CD4-positive, alpha-beta memory T cell (primary cell): ENCODE data around the gene CRTC3. TPM values are rescaled to one million over a fixed set of nuclear protein-coding genes. Genes with fewer than 3 reads are reported as not detected.

ENCODE experiments used
- CTCF ChIA-PET: fragments of 350-600 bp; sonication (Branson Sonifier 250); formaldehyde crosslinking; loops from one replicate; lab custom pipeline; 2021; ENCODE audit warnings: inconsistent platforms; ENCODE audit not compliant: partially characterized antibody; lab: Charles Lee
- POLR2A ChIA-PET: fragments of 350-600 bp; sonication (Branson Sonifier 250); formaldehyde crosslinking; loops from one replicate; lab custom pipeline; 2021; ENCODE audit not compliant: partially characterized antibody; lab: Charles Lee
- DNase-seq, 5 donors: peaks; one replicate each; pipeline versions ENCODE4 v3.0.0 to v3.0.0-alpha.2; 2020 to 2022; ENCODE audit warnings: mixed read lengths in 1 of 5
- H3K27ac ChIP-seq: one replicate; pipeline ENCODE4 v1.7.0; 2013; ENCODE audit warnings: low read depth, low read length
- H3K27me3 ChIP-seq: 2 replicates; pipeline ENCODE4 v1.7.0; 2013; ENCODE audit warnings: mild to moderate bottlenecking, low read length, moderate library complexity; ENCODE audit not compliant: insufficient read depth
- H3K36me3 ChIP-seq: 2 replicates; pipeline ENCODE4 v1.7.0; 2013; ENCODE audit warnings: mild to moderate bottlenecking, low read length, moderate library complexity; ENCODE audit not compliant: insufficient read depth
- H3K4me1 ChIP-seq: 2 replicates; pipeline ENCODE4 v1.7.0; 2013; ENCODE audit warnings: mild to moderate bottlenecking, low read length, moderate library complexity; ENCODE audit not compliant: insufficient read depth
- H3K4me3 ChIP-seq, 2 donors: one replicate each; pipeline ENCODE4 v1.7.0; 2013; ENCODE audit warnings: low read length in 2 of 2, mild to moderate bottlenecking in 1 of 2
- H3K9me3 ChIP-seq, 2 donors: one replicate each; pipeline ENCODE4 v1.7.0; 2013; ENCODE audit warnings: low read length in 2 of 2, control low read depth in 1 of 2; ENCODE audit not compliant: control insufficient read depth in 1 of 2
- H3K27ac Mint-ChIP-seq, 7 donors: one replicate each; pipeline ENCODE4 v1.8.0; 2020 to 2021; ENCODE audit warnings: mixed read lengths in 7 of 7, mild to moderate bottlenecking in 6 of 7, inconsistent platforms in 3 of 7, moderate library complexity in 3 of 7
- H3K27me3 Mint-ChIP-seq, 2 donors: one replicate each; pipeline ENCODE4 v1.8.0; 2020 to 2021; ENCODE audit warnings: mixed read lengths in 2 of 2
- H3K36me3 Mint-ChIP-seq, 2 donors: one replicate each; pipeline ENCODE4 v1.8.0; 2020 to 2021; ENCODE audit warnings: mixed read lengths in 2 of 2, inconsistent platforms in 1 of 2, mild to moderate bottlenecking in 1 of 2
- H3K4me1 Mint-ChIP-seq, 4 donors: one replicate each; pipeline ENCODE4 v1.8.0; 2020 to 2021; ENCODE audit warnings: mixed read lengths in 4 of 4, mild to moderate bottlenecking in 1 of 4
- H3K4me3 Mint-ChIP-seq, 8 donors: one replicate each; pipeline ENCODE4 v1.8.0; 2020 to 2021; ENCODE audit warnings: mixed read lengths in 8 of 8, mild to moderate bottlenecking in 7 of 8, moderate library complexity in 6 of 8, inconsistent platforms in 3 of 8
- H3K9me3 Mint-ChIP-seq, 8 donors: one replicate each; pipeline ENCODE4 v1.8.0; 2020 to 2021; ENCODE audit warnings: mixed read lengths in 8 of 8, mild to moderate bottlenecking in 5 of 8, inconsistent platforms in 3 of 8, moderate library complexity in 1 of 8
- intact Hi-C: fragments of 100-400 bp; cut with micrococcal nuclease; formaldehyde crosslinking; loops from one replicate; pipeline ENCODE4 v1.15.1; 2023
- polyA plus RNA-seq, 2 donors: library from polyadenylated mRNA; unstranded; fragments of 300-500 nt; fragmentation: Illumina TruSeq; gene quantifications; one replicate each; pipeline ENCODE4 v1.2.3, GENCODE V29; 2021
- total RNA-seq, 2 experiments: library from RNA; stranded (reverse); gene quantifications; one replicate each; pipeline ENCODE4 v1.2.3, GENCODE V29; 2021

CRTC3 gene
- total and polyA plus RNA-seq, 4 experiments from 2014 or later: 14.5 to 75.5 (median 56.3) TPM

DNA sequence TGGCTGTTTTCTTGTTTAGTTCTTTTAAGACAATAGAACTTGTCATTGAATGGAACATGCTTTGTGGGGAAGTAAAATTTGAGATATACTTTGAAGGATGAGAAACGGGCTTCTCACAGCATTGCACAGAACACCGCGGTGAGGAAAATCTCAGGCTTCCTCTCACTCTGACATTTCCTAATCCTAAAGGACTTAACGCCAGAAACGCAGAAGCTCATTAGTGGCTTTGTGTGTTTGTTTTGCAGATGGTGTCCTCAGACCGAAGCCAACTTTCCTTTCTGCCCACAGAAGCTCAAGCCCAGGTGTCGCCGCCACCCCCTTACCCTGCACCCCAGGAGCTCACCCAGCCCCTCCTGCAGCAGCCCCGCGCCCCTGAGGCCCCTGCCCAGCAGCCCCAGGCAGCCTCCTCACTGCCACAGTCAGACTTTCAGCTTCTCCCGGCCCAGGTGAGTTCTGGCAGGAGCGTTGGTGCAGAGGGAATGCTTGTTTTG lies 108.5 kb downstream of the CRTC3 start:
- intact Hi-C loops: no loop called here
- H3K27ac Mint-ChIP-seq: peak overlapping the region in 2 of 7 donors; percentile 68 to 87
- POLR2A ChIA-PET: no interaction called here
- H3K36me3 Mint-ChIP-seq: peaks cover 43 to 57% of the 10 kb centered on the region in 2 donors
- no peaks in the 10 kb centered on the region for H3K27me3 Mint-ChIP-seq
- CTCF ChIA-PET: interaction anchor here (0.5 to 0.9 kb wide), 2 partner anchors 248 to 322 kb away, joined by 3 to 4 read pairs; no protein-coding TSS in a partner anchor
- Histone ChIP-seq H3K4me1 (no peaks in the 10 kb centered on the region), H3K27me3 (no peaks in the 10 kb centered on the region), H3K4me3 (no peak overlapping the region), H3K9me3 (no peaks in the 10 kb centered on the region), H3K27ac (no peak overlapping the region), H3K36me3 (peaks cover 45% of the 10 kb centered on the region)
- H3K4me1 Mint-ChIP-seq: no peaks in the 10 kb centered on the region
- no peak for DNase-seq
- no peak overlapping the region for H3K4me3 Mint-ChIP-seq
- peaks cover 0 to 2% (median 0%) of the 10 kb centered on the region in 8 donors for H3K9me3 Mint-ChIP-seq

DNA sequence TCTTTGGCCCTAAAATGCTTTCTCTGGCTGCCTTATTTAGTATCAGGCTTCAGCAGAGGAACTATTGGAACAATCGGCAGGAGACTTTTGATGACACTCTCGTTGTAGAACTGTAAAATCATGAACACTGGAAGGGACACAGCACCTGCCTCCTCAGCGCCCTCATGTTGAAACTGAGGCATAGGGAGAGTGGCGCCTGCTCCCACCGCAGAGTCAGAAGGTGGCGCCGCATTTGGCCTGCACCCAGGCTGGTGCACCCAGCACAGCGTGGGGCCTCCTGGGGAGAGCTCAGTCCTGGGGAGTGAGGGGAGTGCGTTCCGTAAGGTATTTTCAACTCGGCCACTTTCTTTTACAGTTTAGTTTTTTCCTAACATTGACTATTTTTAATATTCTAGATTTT lies 109.2 kb downstream of the CRTC3 start:
- no peaks in the 10 kb centered on the region for H3K4me1 ChIP-seq
- H3K27me3 ChIP-seq: no peaks in the 10 kb centered on the region
- H3K4me1 Mint-ChIP-seq: no peaks in the 10 kb centered on the region
- no peaks in the 10 kb centered on the region for H3K27me3 Mint-ChIP-seq
- H3K9me3 ChIP-seq: no peaks in the 10 kb centered on the region
- H3K9me3 Mint-ChIP-seq: peaks cover 0 to 2% (median 0%) of the 10 kb centered on the region in 8 donors
- no peak overlapping the region for H3K4me3 ChIP-seq
- no peak overlapping the region for H3K27ac ChIP-seq
- H3K36me3 ChIP-seq: peaks cover 43% of the 10 kb centered on the region
- H3K4me3 Mint-ChIP-seq: no peak overlapping the region
- intact Hi-C loops: no loop called here
- POLR2A ChIA-PET: no interaction called here
- CTCF ChIA-PET: interaction anchor here (0.5 kb wide), 1 partner anchor 323 kb away, joined by 3 read pairs; no protein-coding TSS in a partner anchor
- H3K27ac Mint-ChIP-seq: peak overlapping the region in 2 of 7 donors; percentile 29 to 61
- H3K36me3 Mint-ChIP-seq: peaks cover 43 to 56% of the 10 kb centered on the region in 2 donors
- DNase-seq: no peak

DNA sequence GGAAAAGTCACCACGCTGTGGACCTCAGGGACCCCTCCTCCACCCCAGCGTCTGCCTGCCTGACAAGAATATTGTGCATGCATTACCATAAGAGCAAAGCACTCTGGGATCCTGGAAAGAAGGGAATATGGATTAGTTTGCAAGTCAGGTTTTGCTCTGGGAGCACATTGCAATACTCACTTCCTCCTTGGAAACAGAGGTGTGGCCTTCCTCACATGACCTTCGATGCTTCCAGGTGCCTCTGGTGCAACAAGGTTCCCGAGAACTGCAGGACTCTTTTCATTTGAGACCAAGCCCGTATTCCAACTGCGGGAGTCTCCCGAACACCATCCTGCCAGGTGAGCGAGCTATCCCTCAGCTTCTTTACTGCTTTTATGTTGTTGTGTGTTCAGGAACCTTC lies 111.1 kb downstream of the CRTC3 start:
- POLR2A ChIA-PET: no interaction called here
- Mint-ChIP-seq H3K9me3 (peaks cover 0 to 2% (median 0%) of the 10 kb centered on the region in 8 donors), H3K27ac (no peak overlapping the region), H3K27me3 (no peaks in the 10 kb centered on the region), H3K36me3 (peaks cover 33 to 55% of the 10 kb centered on the region in 2 donors), H3K4me1 (peaks cover 0 to 2% (median 1%) of the 10 kb centered on the region in 4 donors), H3K4me3 (no peak overlapping the region)
- DNase-seq: no peak
- Histone ChIP-seq H3K36me3 (peaks cover 38% of the 10 kb centered on the region), H3K27me3 (no peaks in the 10 kb centered on the region), H3K27ac (no peak overlapping the region), H3K9me3 (no peaks in the 10 kb centered on the region), H3K4me3 (no peak overlapping the region), H3K4me1 (no peaks in the 10 kb centered on the region)
- CTCF ChIA-PET: no interaction called here
- intact Hi-C loops: no loop called here

DNA sequence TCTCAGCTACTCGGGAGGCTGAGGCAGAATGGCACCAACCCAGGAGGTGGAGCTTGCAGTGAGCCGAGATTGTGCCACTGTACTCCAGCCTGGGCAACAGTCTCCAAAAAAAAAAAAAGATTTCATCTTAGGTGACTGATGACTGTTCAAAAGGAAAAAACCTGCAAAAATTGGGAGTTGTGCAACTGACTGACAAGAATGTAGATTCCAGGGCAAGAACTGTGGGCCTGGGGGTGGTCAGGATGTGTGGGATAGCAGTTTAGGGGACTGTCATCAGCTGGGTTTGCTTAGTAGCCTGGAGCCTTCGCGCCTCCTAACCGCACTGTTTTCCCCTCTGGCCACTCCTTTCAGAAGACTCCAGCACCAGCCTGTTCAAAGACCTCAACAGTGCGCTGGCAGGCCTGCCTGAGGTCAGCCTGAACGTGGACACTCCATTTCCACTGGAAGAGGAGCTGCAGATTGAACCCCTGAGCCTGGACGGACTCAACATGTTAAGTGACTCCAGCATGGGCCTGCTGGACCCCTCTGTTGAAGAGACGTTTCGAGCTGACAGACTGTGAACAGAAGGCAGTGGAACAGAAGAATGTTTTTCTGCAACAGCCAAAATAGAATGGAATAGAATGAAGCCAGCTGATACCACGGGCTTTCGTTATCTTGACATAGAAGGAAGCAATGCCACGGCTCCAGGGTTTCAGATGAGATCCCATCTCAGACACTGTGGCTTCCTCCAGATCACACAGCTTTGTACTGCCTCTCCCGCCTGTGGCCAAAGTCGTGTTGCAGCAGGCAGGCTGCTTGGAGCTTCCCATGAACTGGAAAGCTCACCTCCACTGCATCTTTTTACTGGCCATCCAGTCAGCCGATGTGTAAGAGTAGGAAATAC lies 112.1 kb downstream of the CRTC3 start:
- ChIA-PET POLR2A (interaction anchor here (0.6 kb wide), 1 partner anchor 23 kb away, joined by 6 read pairs; no protein-coding TSS in a partner anchor), CTCF (interaction anchor here (1.0 to 2.1 kb wide), 2 partner anchors 53 to 244 kb away, joined by 3 to 14 read pairs; no protein-coding TSS in a partner anchor)
- peaks cover 0 to 4% (median 0%) of the 10 kb centered on the region in 8 donors for H3K9me3 Mint-ChIP-seq
- H3K27ac Mint-ChIP-seq: no peak overlapping the region
- Histone ChIP-seq H3K27ac (no peak overlapping the region), H3K27me3 (no peaks in the 10 kb centered on the region), H3K9me3 (no peaks in the 10 kb centered on the region), H3K36me3 (peaks cover 38% of the 10 kb centered on the region), H3K4me1 (no peaks in the 10 kb centered on the region), H3K4me3 (no peak overlapping the region)
- H3K4me3 Mint-ChIP-seq: no peak overlapping the region
- no peak for DNase-seq
- no peaks in the 10 kb centered on the region for H3K27me3 Mint-ChIP-seq
- peaks cover 33 to 58% of the 10 kb centered on the region in 2 donors for H3K36me3 Mint-ChIP-seq
- H3K4me1 Mint-ChIP-seq: peaks cover 0 to 8% (median 1%) of the 10 kb centered on the region in 4 donors
- intact Hi-C loops: no loop called here

DNA sequence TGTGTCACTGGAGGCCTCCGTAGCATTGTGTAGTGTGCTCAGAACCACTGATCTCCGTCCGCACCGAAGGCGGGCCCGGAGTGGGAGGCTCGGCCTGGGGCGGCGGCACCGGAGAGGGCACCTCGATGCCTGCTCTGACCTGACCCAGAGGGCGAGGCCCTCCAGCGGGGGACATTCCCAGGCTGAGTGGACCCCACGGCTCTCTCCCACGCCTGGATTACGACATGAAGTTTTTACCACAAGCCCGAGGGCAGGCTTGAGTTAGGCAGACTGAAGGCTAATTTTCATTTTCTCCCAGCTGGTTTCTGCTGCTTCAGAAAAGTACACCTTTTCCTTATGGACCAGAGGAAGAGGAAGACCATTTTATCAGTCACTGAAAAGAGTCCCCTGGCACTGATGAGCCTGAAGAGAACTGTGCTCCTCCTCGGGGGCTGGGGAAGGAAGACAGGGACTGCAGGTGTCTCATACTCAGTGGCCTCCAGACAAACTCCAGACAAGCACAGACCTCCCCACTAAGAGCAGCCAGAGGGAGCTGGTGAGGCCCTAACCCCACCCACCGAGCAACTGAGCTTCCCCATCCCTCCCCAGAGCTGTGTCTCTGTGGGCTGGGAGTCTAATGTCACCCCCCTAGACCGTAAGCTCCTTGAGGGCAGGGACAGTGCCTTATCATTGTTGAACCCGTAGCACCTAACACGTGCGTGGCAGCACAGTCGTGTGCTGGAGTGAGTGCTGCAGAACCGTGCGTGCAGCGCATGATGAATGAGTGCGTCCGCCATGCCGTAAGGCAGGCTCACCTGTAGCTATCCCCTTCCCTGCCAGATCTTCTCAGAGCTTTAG lies 113.0 kb downstream of the CRTC3 start:
- ChIA-PET POLR2A (no interaction called here), CTCF (interaction anchor here (1.0 to 2.1 kb wide), 3 partner anchors 50 to 243 kb away, joined by 3 to 14 read pairs (median 3); no protein-coding TSS in a partner anchor)
- peak overlapping the region in 2 of 7 donors; percentile 24 to 27 for H3K27ac Mint-ChIP-seq
- Histone ChIP-seq H3K27me3 (no peaks in the 10 kb centered on the region), H3K4me1 (no peaks in the 10 kb centered on the region), H3K36me3 (peaks cover 38% of the 10 kb centered on the region), H3K9me3 (no peaks in the 10 kb centered on the region), H3K27ac (no peak overlapping the region), H3K4me3 (no peak overlapping the region)
- H3K4me3 Mint-ChIP-seq: no peak overlapping the region
- intact Hi-C loops: no loop called here
- H3K36me3 Mint-ChIP-seq: peaks cover 30 to 58% of the 10 kb centered on the region in 2 donors
- DNase-seq: no peak
- H3K27me3 Mint-ChIP-seq: no peaks in the 10 kb centered on the region
- H3K9me3 Mint-ChIP-seq: peaks cover 0 to 4% (median 0%) of the 10 kb centered on the region in 8 donors
- H3K4me1 Mint-ChIP-seq: peaks cover 0 to 8% (median 1%) of the 10 kb centered on the region in 4 donors

DNA sequence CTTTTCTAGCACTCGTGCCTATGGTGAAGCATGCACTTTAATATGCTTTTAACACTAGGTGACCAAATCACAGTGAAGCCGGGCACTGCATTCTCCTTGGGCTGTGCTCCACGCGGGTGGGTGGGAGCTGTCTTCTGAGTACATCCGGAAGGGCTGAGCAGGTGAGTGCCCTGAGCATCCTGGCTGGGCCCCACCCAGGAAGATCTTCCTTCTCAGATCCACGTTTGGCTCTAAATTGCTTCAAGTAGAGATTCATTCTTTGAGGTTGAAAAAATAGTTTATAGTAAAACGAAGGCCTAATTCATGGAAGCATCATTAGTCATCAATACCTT lies 113.5 kb downstream of the CRTC3 start:
- H3K4me3 ChIP-seq: no peak overlapping the region
- Mint-ChIP-seq H3K27me3 (peaks cover 0 to 2% of the 10 kb centered on the region in 2 donors), H3K36me3 (peaks cover 25 to 52% of the 10 kb centered on the region in 2 donors), H3K9me3 (peaks cover 0 to 6% (median 0%) of the 10 kb centered on the region in 8 donors), H3K27ac (peak overlapping the region in 3 of 7 donors; percentile 22 to 41 (median 24)), H3K4me3 (no peak overlapping the region), H3K4me1 (peaks cover 4 to 11% (median 5%) of the 10 kb centered on the region in 4 donors)
- no peak overlapping the region for H3K27ac ChIP-seq
- no peaks in the 10 kb centered on the region for H3K9me3 ChIP-seq
- peaks cover 3% of the 10 kb centered on the region for H3K4me1 ChIP-seq
- intact Hi-C loops: no loop called here
- POLR2A ChIA-PET: no interaction called here
- no peaks in the 10 kb centered on the region for H3K27me3 ChIP-seq
- peaks cover 38% of the 10 kb centered on the region for H3K36me3 ChIP-seq
- CTCF ChIA-PET: interaction anchor here (1.7 to 2.1 kb wide), 2 partner anchors 49 to 243 kb away, joined by 3 to 14 read pairs; no protein-coding TSS in a partner anchor
- DNase-seq: no peak
